ENCODE data around the gene TRIM40.

DNA sequence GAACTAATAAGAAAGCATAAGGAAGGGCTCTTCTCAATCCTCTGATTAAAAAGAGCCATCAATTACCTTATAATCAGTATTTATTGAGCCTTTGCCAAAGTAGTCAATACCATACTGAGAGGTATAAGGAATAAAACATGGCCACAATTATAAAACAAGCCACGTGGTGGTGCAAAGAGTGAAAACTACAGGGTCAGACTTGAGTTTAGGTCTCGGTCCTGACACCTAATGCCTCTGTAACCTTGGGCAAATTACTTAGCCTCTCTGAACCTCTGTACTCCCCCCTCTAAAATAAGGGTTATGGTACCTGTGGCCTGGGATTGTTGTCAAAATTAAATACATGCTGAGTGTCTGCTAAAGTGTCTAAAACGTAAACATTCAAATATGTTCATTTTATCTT is 13.3 kb downstream of the TRIM40 start:
- TF ChIP-seq, protein P1, sequence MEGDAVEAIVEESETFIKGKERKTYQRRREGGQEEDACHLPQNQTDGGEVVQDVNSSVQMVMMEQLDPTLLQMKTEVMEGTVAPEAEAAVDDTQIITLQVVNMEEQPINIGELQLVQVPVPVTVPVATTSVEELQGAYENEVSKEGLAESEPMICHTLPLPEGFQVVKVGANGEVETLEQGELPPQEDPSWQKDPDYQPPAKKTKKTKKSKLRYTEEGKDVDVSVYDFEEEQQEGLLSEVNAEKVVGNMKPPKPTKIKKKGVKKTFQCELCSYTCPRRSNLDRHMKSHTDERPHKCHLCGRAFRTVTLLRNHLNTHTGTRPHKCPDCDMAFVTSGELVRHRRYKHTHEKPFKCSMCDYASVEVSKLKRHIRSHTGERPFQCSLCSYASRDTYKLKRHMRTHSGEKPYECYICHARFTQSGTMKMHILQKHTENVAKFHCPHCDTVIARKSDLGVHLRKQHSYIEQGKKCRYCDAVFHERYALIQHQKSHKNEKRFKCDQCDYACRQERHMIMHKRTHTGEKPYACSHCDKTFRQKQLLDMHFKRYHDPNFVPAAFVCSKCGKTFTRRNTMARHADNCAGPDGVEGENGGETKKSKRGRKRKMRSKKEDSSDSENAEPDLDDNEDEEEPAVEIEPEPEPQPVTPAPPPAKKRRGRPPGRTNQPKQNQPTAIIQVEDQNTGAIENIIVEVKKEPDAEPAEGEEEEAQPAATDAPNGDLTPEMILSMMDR (IDR thresholded peaks at IDR 0.05): no peak
- no peak for TF ChIP-seq ZFX (IDR thresholded peaks at IDR 0.05; ENCODE audit: borderline replicate concordance)
